Uterus (tissue), 4 donors: ENCODE measurements around the gene HIPK4. TPM values are rescaled to one million over a fixed set of nuclear protein-coding genes. Genes with fewer than 3 reads are reported as not detected.

ENCODE experiments used
- DNase-seq, 2 donors: peaks; one replicate each; pipeline ENCODE4 v3.0.0-alpha.2; 2019 to 2020
- H3K27ac ChIP-seq, 2 donors: fragments of 200-600 bp; sonication (generic); 1 replicate in 1 of 2; 2 replicates in 1 of 2; pipeline ENCODE4 v1.5.1; 2016 to 2018
- H3K27me3 ChIP-seq, 2 donors: fragments of 200-600 bp; sonication (generic); one replicate each; pipeline ENCODE4 v1.5.1; 2018 to 2019; ENCODE audit warnings: control low read depth in 1 of 2
- H3K36me3 ChIP-seq, 2 donors: fragments of 200-600 bp; sonication (generic); one replicate each; pipeline ENCODE4 v1.5.1; 2019; ENCODE audit warnings: control low read depth in 1 of 2
- H3K4me1 ChIP-seq, 2 donors: fragments of 200-600 bp; sonication (generic); one replicate each; pipeline ENCODE4 v1.5.1; 2018 to 2019; ENCODE audit warnings: control low read depth in 1 of 2
- H3K4me3 ChIP-seq, 2 donors: fragments of 200-600 bp; sonication (generic); 1 replicate in 1 of 2; 2 replicates in 1 of 2; pipeline ENCODE4 v1.5.1; 2018 to 2019; ENCODE audit warnings: mild to moderate bottlenecking in 1 of 2
- H3K9me3 ChIP-seq, 2 donors: fragments of 200-600 bp; sonication (generic); one replicate each; pipeline ENCODE4 v1.5.1; 2019; ENCODE audit warnings: control low read depth in 1 of 2
- POLR2A ChIP-seq, 2 donors: fragments of 450-650 bp; IDR thresholded peaks; one replicate each; pipeline ENCODE4 v1.6.1; 2016; ENCODE audit warnings: antibody characterized with exemption in 2 of 2, mild to moderate bottlenecking in 1 of 2, moderate library complexity in 1 of 2
- intact Hi-C: fragments of 100-400 bp; cut with DNase I; formaldehyde crosslinking; loops from one replicate; pipeline ENCODE4 v1.15.1; 2023; ENCODE audit warnings: low total_unique reads
- total RNA-seq, 4 donors: library from RNA; depleted of rRNA in 3 of 4; stranded (reverse); fragments of >200 nt in 3 of 4; gene quantifications; one replicate each; pipeline versions ENCODE4 v1.1.0 to v1.2.4, GENCODE V29; 2014 to 2023
- TF ChIP-seq, protein P1 (sequence below), 4 experiments: fragments of 200-600 bp in 2 of 4; fragments of 450-650 bp in 2 of 4; sonication (generic) in 2 of 4; IDR thresholded peaks; one replicate each; pipeline ENCODE4 v1.5.1; 2016 to 2019; ENCODE audit warnings: antibody characterized with exemption in 4 of 4, mild to moderate bottlenecking in 2 of 4, moderate library complexity in 1 of 4
- donor health status: DM: yes; HTN: yes; CAD: no.

The HIPK4 gene
- total RNA-seq, 4 donors from 2014 or later: 0.40 to 0.48 TPM; not detected in 2

DNA sequence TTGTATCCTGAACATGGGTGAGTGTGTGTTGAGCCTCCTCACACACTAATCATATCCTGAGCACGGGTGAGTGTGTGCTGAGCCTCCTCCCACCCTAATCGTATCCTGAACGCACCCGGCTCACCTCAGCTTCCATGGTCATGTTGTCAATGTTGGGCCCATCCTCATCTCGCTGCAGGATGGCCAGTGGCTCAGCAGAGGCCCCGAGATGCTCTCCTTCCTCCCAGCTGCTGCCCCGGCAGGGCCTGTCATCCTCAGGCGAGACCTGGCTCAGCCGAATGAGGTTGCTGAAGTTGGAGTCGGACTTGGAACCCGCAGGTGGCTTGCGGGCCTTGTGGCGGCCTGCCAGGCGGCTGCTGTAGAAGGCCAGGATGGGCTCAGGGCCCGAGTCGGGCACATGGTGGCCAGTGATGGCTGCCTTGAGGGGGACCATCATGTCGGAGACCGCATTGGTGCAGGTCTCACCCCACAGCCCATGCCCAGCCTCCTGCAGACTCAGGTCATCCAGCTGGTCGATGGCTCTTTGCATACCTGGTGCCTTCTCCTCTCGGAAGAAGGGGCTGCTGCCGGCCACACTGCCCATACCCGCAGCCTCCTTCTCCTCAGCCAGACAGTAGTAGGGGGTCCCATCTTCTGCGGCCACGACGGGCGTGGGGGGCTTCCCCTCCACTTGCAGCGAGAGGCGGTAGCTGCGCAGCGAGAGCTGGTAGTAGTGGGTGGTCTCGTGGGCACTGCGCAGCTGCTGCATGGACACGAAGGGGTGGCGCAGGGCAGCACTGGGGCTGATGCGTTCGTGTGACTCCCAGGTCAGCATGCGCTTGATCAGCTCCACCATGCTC is 9.6 kb downstream of the HIPK4 start:
- intact Hi-C loops: no loop called here
- TF ChIP-seq, protein P1, sequence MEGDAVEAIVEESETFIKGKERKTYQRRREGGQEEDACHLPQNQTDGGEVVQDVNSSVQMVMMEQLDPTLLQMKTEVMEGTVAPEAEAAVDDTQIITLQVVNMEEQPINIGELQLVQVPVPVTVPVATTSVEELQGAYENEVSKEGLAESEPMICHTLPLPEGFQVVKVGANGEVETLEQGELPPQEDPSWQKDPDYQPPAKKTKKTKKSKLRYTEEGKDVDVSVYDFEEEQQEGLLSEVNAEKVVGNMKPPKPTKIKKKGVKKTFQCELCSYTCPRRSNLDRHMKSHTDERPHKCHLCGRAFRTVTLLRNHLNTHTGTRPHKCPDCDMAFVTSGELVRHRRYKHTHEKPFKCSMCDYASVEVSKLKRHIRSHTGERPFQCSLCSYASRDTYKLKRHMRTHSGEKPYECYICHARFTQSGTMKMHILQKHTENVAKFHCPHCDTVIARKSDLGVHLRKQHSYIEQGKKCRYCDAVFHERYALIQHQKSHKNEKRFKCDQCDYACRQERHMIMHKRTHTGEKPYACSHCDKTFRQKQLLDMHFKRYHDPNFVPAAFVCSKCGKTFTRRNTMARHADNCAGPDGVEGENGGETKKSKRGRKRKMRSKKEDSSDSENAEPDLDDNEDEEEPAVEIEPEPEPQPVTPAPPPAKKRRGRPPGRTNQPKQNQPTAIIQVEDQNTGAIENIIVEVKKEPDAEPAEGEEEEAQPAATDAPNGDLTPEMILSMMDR (IDR thresholded peaks at IDR 0.05): no peak
- TF ChIP-seq POLR2A (IDR thresholded peaks at IDR 0.05): no peak
- Histone ChIP-seq H3K36me3 (no peaks in the 10 kb centered on the region), H3K4me3 (no peak overlapping the region), H3K27ac (no peak overlapping the region), H3K9me3 (no peaks in the 10 kb centered on the region), H3K27me3 (no peaks in the 10 kb centered on the region), H3K4me1 (no peaks in the 10 kb centered on the region)
- no peak for DNase-seq

GRCh38 chr19:40379446-40380198 is 10.4 kb downstream of the HIPK4 start:
- Histone ChIP-seq H3K4me1 (no peaks in the 10 kb centered on the region), H3K4me3 (no peak overlapping the region), H3K27me3 (no peaks in the 10 kb centered on the region), H3K9me3 (no peaks in the 10 kb centered on the region), H3K36me3 (no peaks in the 10 kb centered on the region), H3K27ac (no peak overlapping the region)
- DNase-seq: no peak
- TF ChIP-seq, protein P1 (IDR thresholded peaks at IDR 0.05): no peak
- no peak for TF ChIP-seq POLR2A (IDR thresholded peaks at IDR 0.05)
- intact Hi-C loops: no loop called here

DNA sequence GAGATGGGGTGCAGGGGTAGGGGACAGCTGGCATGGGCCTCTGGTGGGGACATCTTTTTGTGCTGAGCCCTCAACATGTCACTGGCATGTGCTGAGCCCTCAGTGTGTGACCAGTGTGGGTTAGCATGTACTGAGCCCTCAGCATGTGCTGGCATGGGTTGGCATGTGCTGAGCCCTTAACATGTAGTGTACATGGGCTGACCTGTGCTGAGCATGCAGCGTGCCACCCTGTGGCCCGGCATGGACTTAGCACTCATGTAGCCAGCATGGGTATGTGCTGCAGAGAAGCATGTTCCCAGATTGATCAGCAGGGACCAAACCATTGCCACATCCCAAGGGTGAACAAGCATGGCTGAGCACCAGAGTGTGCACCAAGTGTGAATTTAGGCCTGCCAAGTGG is 11.5 kb downstream of the HIPK4 start:
- intact Hi-C loops: no loop called here
- no peak for DNase-seq
- Histone ChIP-seq H3K4me3 (no peak overlapping the region), H3K27me3 (no peaks in the 10 kb centered on the region), H3K9me3 (no peaks in the 10 kb centered on the region), H3K27ac (no peak overlapping the region), H3K4me1 (no peaks in the 10 kb centered on the region), H3K36me3 (no peaks in the 10 kb centered on the region)
- TF ChIP-seq, protein P1 (IDR thresholded peaks at IDR 0.05): no peak
- no peak for TF ChIP-seq POLR2A (IDR thresholded peaks at IDR 0.05)

DNA sequence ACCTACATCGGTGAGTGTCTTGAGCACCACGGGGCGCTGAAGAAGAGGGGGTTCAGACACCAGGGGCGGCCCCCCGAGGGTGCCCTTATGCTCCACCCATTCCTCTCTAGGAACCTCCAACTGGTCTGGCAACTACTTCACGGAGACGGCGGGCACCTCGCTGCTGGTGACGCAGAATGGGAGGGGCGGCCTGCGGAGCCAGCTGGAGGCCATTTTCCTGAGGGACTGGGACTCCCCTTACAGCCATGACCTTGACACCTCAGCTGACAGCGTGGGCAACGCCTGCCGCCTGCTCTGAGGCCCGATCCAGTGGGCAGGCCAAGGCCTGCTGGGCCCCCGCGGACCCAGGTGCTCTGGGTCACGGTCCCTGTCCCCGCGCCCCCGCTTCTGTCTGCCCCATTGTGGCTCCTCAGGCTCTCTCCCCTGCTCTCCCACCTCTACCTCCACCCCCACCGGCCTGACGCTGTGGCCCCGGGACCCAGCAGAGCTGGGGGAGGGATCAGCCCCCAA is 12.1 kb downstream of the HIPK4 start:
- DNase-seq: no peak
- Histone ChIP-seq H3K27me3 (no peaks in the 10 kb centered on the region), H3K36me3 (no peaks in the 10 kb centered on the region), H3K4me3 (no peak overlapping the region), H3K9me3 (no peaks in the 10 kb centered on the region), H3K27ac (no peak overlapping the region), H3K4me1 (no peaks in the 10 kb centered on the region)
- intact Hi-C loops: no loop called here
- TF ChIP-seq, protein P1 (IDR thresholded peaks at IDR 0.05): no peak
- TF ChIP-seq POLR2A (IDR thresholded peaks at IDR 0.05): no peak
